ENCODE results near the gene IQSEC1. TPM values are rescaled to one million over a fixed set of nuclear protein-coding genes. Genes with fewer than 3 reads are reported as not detected.

Gene IQSEC1
- polyA plus RNA-seq, 1 experiment: 3.6 TPM

DNA sequence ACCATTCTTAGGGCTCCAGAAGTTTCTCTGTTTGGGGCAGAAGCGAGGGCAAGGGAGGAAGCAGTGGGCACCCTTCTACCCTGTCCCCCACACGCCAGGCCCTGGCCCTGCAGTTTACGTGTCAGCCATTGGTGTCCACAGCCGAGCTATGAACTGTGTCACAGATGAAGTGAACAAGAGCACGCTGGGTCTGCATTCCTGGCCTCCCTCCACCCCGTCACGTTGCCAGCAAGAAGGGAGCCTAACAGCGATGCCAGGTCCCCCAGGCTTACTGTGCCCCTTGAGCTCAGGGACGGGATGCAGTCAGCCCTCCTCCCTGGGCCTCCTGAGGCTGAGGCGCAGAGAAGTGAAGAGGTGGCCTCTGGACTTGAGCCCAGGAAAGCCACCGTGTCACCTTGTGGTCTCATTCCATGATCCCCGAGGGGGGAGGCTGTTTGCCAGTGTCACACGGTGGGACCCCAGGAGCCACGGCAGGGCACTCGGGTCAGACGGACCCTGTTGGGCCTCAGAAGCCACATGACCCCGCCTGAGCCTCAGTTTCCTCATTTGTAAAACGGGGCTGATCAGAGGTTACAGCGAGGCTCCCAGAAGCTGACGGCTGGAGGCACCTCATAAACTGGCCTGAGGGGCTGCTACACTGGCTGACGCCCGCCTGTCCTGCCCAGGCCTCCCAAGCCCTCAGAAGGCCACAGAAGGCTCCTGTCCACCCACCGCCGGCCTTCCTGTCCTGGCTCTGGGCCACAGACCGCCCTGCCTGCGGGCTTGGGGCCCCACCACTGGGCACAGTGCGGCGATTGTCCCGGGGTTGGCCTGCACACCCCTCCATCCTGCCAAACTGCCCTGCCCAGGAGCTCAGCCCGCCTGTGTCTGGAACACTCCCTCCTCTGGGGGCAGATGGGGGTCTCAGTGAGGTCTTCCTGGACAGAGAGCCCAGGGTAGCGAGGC is 18.6 kb downstream of the IQSEC1 start:
- ChIA-PET POLR2A (no interaction called here), CTCF (interaction anchor here (0.5 kb wide), 1 partner anchor 16 kb away, joined by 7 read pairs; no protein-coding TSS in a partner anchor)
- no peak overlapping the region for H3K27ac ChIP-seq (ENCODE audit: low read depth, low read length)
- H3K27me3 ChIP-seq (ENCODE audit: control insufficient read depth, insufficient read depth, low read length): peaks cover 27% of the 10 kb centered on the region
- no peaks in the 10 kb centered on the region; the same call in 1 of the 2 replicates for H3K9me3 ChIP-seq (ENCODE audit: control insufficient read depth, insufficient read depth, low read length)
- TF ChIP-seq, protein P1, sequence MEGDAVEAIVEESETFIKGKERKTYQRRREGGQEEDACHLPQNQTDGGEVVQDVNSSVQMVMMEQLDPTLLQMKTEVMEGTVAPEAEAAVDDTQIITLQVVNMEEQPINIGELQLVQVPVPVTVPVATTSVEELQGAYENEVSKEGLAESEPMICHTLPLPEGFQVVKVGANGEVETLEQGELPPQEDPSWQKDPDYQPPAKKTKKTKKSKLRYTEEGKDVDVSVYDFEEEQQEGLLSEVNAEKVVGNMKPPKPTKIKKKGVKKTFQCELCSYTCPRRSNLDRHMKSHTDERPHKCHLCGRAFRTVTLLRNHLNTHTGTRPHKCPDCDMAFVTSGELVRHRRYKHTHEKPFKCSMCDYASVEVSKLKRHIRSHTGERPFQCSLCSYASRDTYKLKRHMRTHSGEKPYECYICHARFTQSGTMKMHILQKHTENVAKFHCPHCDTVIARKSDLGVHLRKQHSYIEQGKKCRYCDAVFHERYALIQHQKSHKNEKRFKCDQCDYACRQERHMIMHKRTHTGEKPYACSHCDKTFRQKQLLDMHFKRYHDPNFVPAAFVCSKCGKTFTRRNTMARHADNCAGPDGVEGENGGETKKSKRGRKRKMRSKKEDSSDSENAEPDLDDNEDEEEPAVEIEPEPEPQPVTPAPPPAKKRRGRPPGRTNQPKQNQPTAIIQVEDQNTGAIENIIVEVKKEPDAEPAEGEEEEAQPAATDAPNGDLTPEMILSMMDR (IDR thresholded peaks at IDR 0.05; ENCODE audit: low read depth, low read length): no peak
- H3K4me3 ChIP-seq (ENCODE audit: low read depth, low read length): no peak overlapping the region
- no peak for DNase-seq (ENCODE audit: low read depth, low spot score)

DNA sequence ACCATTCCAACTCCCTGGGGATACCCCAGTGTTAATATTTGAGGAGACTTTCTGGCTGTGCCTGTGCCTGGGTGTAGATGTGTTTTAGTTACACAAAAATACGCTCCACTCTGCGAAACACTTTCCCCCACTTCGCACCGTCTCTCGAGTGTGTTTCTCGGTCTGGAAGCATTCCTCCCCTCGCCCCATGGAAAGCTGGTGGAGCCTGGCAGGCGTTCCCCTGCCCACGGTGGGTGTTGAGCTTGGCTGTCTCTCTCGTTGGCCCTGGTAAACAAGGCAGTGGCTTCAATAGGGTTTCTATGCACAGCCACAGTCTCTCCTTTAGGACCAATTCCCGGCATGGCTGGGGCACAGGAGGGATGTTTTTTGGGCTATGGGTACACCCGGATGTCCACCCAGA is 19.3 kb downstream of the IQSEC1 start:
- Histone ChIP-seq H3K27ac (ENCODE audit: low read depth, low read length) (no peak overlapping the region), H3K4me3 (ENCODE audit: low read depth, low read length) (no peak overlapping the region)
- CTCF ChIA-PET: no interaction called here

DNA sequence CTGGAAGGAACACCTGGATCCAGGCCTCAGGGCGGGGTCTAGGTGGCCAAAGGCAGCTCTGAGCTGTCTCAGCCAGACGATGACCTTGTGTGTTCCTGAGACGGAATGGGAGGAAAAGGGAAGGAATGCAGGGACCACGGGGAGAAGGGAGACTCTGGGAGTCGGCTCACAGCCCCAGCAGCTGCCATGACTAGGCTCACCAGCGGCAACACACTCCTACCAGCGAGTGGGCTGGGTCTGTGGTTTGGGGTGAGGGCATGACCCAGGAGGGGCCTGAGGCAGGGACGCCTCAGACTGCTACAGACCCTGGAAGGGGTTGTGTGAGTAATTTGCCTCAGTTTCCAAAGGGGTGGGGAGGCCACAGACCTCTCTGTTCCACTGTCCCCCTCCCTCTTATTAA is 19.8 kb downstream of the IQSEC1 start:
- TF ChIP-seq, protein P1 (IDR thresholded peaks at IDR 0.05; ENCODE audit: low read depth, low read length): no peak
- DNase-seq (ENCODE audit: low read depth, low spot score): no peak

More for the DNA sequence above, 19.3 kb downstream of the IQSEC1 start:
- Histone ChIP-seq H3K9me3 (ENCODE audit: control insufficient read depth, insufficient read depth, low read length) (no peaks in the 10 kb centered on the region; the same call in 1 of the 2 replicates), H3K27me3 (ENCODE audit: control insufficient read depth, insufficient read depth, low read length) (peaks cover 24% of the 10 kb centered on the region)
- DNase-seq (ENCODE audit: low read depth, low spot score): no peak
- TF ChIP-seq, protein P1 (IDR thresholded peaks at IDR 0.05; ENCODE audit: low read depth, low read length): no peak
- POLR2A ChIA-PET: no interaction called here

DNA sequence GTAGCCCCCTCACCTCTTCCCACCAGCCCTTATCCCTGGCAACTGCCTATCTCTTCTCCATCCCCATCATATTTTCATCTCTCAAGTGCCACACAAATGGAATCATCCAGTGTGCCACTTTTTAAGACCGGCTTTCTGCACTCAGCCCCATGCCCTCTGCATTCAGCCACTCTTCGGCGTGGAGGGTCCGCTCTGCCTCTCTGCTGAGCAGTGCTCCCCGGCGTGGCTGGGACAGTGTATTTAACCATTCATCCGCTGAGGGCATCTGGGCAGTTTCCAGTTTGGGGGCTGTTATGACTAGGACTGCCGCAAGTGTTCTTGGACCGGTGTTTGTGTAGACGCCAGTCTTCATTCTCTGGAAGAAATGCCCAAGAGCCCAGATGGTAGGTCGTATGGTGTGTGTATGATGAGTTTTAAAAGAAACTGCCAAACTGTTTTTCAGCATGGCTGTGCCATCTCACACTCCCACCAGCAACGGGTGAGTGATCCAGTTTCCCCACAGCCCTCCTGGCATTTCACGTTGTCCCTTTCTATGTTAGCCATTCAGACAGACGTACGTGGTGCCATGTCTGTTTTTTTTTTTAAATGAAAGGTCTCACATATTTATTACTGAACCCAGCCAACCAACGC is 20.9 kb downstream of the IQSEC1 start:
- POLR2A ChIA-PET: no interaction called here
- TF ChIP-seq, protein P1 (IDR thresholded peaks at IDR 0.05; ENCODE audit: low read depth, low read length): no peak
- no peak for DNase-seq (ENCODE audit: low read depth, low spot score)
- H3K27ac ChIP-seq (ENCODE audit: low read depth, low read length): no peak overlapping the region
- H3K27me3 ChIP-seq (ENCODE audit: control insufficient read depth, insufficient read depth, low read length): peaks cover 21% of the 10 kb centered on the region
- no peaks in the 10 kb centered on the region; the same call in 1 of the 2 replicates for H3K9me3 ChIP-seq (ENCODE audit: control insufficient read depth, insufficient read depth, low read length)
- no peak overlapping the region for H3K4me3 ChIP-seq (ENCODE audit: low read depth, low read length)
- CTCF ChIA-PET: no interaction called here

More for the DNA sequence above, 19.8 kb downstream of the IQSEC1 start:
- ChIA-PET POLR2A (no interaction called here), CTCF (no interaction called here)
- no peaks in the 10 kb centered on the region; the same call in 1 of the 2 replicates for H3K9me3 ChIP-seq (ENCODE audit: control insufficient read depth, insufficient read depth, low read length)
- no peak overlapping the region for H3K27ac ChIP-seq (ENCODE audit: low read depth, low read length)
- no peak overlapping the region for H3K4me3 ChIP-seq (ENCODE audit: low read depth, low read length)
- peaks cover 21% of the 10 kb centered on the region for H3K27me3 ChIP-seq (ENCODE audit: control insufficient read depth, insufficient read depth, low read length)

DNA sequence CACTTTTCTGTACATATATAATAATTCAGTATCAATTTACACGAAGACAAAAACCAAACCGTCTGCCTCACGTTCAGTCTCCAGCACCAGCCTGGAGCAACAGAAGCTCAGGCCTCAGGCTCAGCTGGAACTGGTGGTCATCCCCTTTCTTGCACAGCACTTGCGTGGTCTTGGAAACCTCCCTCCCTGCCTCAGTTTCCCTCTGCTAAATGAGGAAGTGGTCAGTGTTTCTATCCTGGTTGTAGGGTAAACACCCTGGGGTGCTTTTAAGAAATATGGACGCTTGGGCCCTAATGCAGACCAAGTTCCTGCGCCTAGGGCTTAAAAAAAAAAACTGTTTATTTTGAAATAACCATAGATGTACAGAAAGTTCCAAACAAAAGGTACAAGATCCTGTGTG is 21.6 kb downstream of the IQSEC1 start:
- no peaks in the 10 kb centered on the region; the same call in 1 of the 2 replicates for H3K9me3 ChIP-seq (ENCODE audit: control insufficient read depth, insufficient read depth, low read length)
- H3K4me3 ChIP-seq (ENCODE audit: low read depth, low read length): no peak overlapping the region
- ChIA-PET CTCF (interaction anchor here (0.6 kb wide), 1 partner anchor 606 kb away, joined by 3 read pairs; no protein-coding TSS in a partner anchor), POLR2A (no interaction called here)
- H3K27me3 ChIP-seq (ENCODE audit: control insufficient read depth, insufficient read depth, low read length): peaks cover 24% of the 10 kb centered on the region
- TF ChIP-seq, protein P1 (IDR thresholded peaks at IDR 0.05; ENCODE audit: low read depth, low read length): no peak
- DNase-seq (ENCODE audit: low read depth, low spot score): no peak
- no peak overlapping the region for H3K27ac ChIP-seq (ENCODE audit: low read depth, low read length)

All from AG04450 (cell line).